WTC11 (cell line): Measurements from ENCODE around the gene CLOCK. TPM values are rescaled to one million over a fixed set of nuclear protein-coding genes. Genes with fewer than 3 reads are reported as not detected.

Source experiments
- ATAC-seq: fragments of 200-7000 bp; cut with Tn5 transposase; 2 replicates; pipeline ENCODE4 v1.10.0; 2021; ENCODE audit warnings: mild to moderate bottlenecking, moderate library complexity
- CTCF ChIA-PET: fragments of 300-600 bp; sonication (Branson Sonifier 250); formaldehyde crosslinking; loops from one replicate; lab custom pipeline; 2021; ENCODE audit warnings: antibody characterized with exemption; lab: Charles Lee
- POLR2A ChIA-PET: fragments of 350-600 bp; sonication (Branson Sonifier 250); formaldehyde crosslinking; loops from one replicate; lab custom pipeline; 2021; ENCODE audit warnings: antibody characterized with exemption; lab: Charles Lee
- DNase-seq: peaks from one replicate; pipeline ENCODE4 v3.0.0; 2021; ENCODE audit warnings: low spot score
- H3K27ac Mint-ChIP-seq: 2 replicates; pipeline ENCODE4 v1.8.0; 2021; ENCODE audit warnings: mixed read lengths
- H3K27me3 Mint-ChIP-seq: 2 replicates; pipeline ENCODE4 v1.8.0; 2021; ENCODE audit warnings: low read depth, mild to moderate bottlenecking, moderate library complexity, mixed read lengths
- H3K36me3 Mint-ChIP-seq: 2 replicates; pipeline ENCODE4 v1.8.0; 2021; ENCODE audit warnings: mixed read lengths
- H3K4me1 Mint-ChIP-seq: 2 replicates; pipeline ENCODE4 v1.8.0; 2022; ENCODE audit warnings: mixed read lengths
- H3K4me3 Mint-ChIP-seq: 2 replicates; pipeline ENCODE4 v1.8.0; 2021; ENCODE audit warnings: mild to moderate bottlenecking, moderate library complexity, mixed read lengths
- H3K9me3 Mint-ChIP-seq: 2 replicates; pipeline ENCODE4 v1.8.0; 2021; ENCODE audit warnings: mixed read lengths
- CBFB ChIP-seq: sonication (generic); formaldehyde crosslinking; IDR thresholded peaks from 2 replicates; pipeline ENCODE4 v1.8.1; 2022; ENCODE audit warnings: mild to moderate bottlenecking, low read depth, missing genetic modification reagents
- MYBL2 ChIP-seq: sonication (generic); formaldehyde crosslinking; IDR thresholded peaks from 2 replicates; pipeline ENCODE4 v1.8.1; 2023; ENCODE audit warnings: mild to moderate bottlenecking, moderate library complexity, missing genetic modification reagents
- NFATC4 ChIP-seq: fragments of 250-450 bp; sonication (Bioruptor Pico); IDR thresholded peaks from 2 replicates; pipeline ENCODE4 v1.9.0; 2021; ENCODE audit warnings: mild to moderate bottlenecking
- SMAD3 ChIP-seq: sonication (generic); formaldehyde crosslinking; IDR thresholded peaks from 2 replicates; pipeline ENCODE4 v1.8.0; 2022; ENCODE audit warnings: missing genetic modification reagents, mild to moderate bottlenecking, borderline replicate concordance
- TP53 ChIP-seq: sonication (generic); formaldehyde crosslinking; IDR thresholded peaks from 2 replicates; pipeline ENCODE4 v1.8.1; 2023; ENCODE audit warnings: mild to moderate bottlenecking, missing genetic modification reagents
- total RNA-seq: library from RNA; stranded (reverse); gene quantifications from 3 replicates; pipeline ENCODE4 v1.2.3, GENCODE V29; 2021
- TF ChIP-seq, protein P1 (sequence below): sonication (generic); formaldehyde crosslinking; IDR thresholded peaks from 2 replicates; pipeline ENCODE4 v1.8.0; 2022; ENCODE audit warnings: mild to moderate bottlenecking, missing genetic modification reagents
- TF ChIP-seq, protein P2 (sequence below): sonication (generic); formaldehyde crosslinking; IDR thresholded peaks from 2 replicates; pipeline ENCODE4 v1.8.1; 2022; ENCODE audit warnings: low read depth, missing genetic modification reagents, borderline replicate concordance
- TF ChIP-seq, protein P3 (sequence below): sonication (generic); formaldehyde crosslinking; IDR thresholded peaks from 2 replicates; pipeline ENCODE4 v1.8.1; 2023; ENCODE audit warnings: mild to moderate bottlenecking, missing genetic modification reagents
- TF ChIP-seq, protein P4 (sequence below): fragments of 250-450 bp; sonication (Bioruptor Pico); conservative IDR thresholded peaks from 2 replicates; pipeline ENCODE4 v1.9.0; 2021; ENCODE audit warnings: mild to moderate bottlenecking
- TF ChIP-seq, protein P5 (sequence below): fragments of 250-450 bp; sonication (Bioruptor Pico); IDR thresholded peaks from 2 replicates; pipeline ENCODE4 v1.9.0; 2021; ENCODE audit warnings: mild to moderate bottlenecking, borderline replicate concordance
- TF ChIP-seq, protein P6 (sequence below): sonication (generic); formaldehyde crosslinking; IDR thresholded peaks from 2 replicates; pipeline ENCODE4 v1.8.0; 2023; ENCODE audit warnings: missing genetic modification reagents
- TF ChIP-seq, protein P7 (sequence below): sonication (generic); formaldehyde crosslinking; IDR thresholded peaks from 2 replicates; pipeline ENCODE4 v1.8.1; 2023; ENCODE audit warnings: mild to moderate bottlenecking, missing genetic modification reagents, moderate library complexity

The CLOCK gene
- total RNA-seq, 1 experiment from 2014 or later, result 18.6 TPM

DNA sequence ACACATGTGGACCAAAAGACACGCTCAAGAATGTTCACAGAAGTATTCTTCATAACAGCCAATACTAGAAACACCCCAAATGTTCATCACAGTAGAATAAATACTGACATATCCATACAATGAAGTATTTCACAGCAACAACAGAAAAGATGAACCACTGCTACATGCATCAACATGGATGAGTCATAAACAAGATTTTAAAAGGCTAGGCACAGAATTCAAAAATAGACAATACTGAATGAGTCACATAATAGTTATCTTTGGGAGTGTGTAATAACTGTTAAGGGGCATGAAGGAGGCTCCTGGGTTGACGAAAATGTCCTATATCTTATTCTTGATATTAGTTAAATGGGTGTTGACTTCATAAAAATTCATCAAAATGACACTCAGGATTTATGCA lies 43.5 kb downstream of the CLOCK start (continued):
- no peak for TF ChIP-seq NFATC4 (CRISPR knock-in tag)
- TF ChIP-seq, protein P1, sequence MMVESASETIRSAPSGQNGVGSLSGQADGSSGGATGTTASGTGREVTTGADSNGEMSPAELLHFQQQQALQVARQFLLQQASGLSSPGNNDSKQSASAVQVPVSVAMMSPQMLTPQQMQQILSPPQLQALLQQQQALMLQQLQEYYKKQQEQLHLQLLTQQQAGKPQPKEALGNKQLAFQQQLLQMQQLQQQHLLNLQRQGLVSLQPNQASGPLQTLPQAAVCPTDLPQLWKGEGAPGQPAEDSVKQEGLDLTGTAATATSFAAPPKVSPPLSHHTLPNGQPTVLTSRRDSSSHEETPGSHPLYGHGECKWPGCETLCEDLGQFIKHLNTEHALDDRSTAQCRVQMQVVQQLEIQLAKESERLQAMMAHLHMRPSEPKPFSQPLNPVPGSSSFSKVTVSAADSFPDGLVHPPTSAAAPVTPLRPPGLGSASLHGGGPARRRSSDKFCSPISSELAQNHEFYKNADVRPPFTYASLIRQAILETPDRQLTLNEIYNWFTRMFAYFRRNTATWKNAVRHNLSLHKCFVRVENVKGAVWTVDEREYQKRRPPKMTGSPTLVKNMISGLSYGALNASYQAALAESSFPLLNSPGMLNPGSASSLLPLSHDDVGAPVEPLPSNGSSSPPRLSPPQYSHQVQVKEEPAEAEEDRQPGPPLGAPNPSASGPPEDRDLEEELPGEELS, result no peak
- TF ChIP-seq TP53, result no peak
- TF ChIP-seq, protein P2, sequence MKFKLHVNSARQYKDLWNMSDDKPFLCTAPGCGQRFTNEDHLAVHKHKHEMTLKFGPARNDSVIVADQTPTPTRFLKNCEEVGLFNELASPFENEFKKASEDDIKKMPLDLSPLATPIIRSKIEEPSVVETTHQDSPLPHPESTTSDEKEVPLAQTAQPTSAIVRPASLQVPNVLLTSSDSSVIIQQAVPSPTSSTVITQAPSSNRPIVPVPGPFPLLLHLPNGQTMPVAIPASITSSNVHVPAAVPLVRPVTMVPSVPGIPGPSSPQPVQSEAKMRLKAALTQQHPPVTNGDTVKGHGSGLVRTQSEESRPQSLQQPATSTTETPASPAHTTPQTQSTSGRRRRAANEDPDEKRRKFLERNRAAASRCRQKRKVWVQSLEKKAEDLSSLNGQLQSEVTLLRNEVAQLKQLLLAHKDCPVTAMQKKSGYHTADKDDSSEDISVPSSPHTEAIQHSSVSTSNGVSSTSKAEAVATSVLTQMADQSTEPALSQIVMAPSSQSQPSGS, result no peak
- TF ChIP-seq, protein P3, sequence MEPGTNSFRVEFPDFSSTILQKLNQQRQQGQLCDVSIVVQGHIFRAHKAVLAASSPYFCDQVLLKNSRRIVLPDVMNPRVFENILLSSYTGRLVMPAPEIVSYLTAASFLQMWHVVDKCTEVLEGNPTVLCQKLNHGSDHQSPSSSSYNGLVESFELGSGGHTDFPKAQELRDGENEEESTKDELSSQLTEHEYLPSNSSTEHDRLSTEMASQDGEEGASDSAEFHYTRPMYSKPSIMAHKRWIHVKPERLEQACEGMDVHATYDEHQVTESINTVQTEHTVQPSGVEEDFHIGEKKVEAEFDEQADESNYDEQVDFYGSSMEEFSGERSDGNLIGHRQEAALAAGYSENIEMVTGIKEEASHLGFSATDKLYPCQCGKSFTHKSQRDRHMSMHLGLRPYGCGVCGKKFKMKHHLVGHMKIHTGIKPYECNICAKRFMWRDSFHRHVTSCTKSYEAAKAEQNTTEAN (CRISPR knock-in tag), result no peak
- TF ChIP-seq, protein P4, sequence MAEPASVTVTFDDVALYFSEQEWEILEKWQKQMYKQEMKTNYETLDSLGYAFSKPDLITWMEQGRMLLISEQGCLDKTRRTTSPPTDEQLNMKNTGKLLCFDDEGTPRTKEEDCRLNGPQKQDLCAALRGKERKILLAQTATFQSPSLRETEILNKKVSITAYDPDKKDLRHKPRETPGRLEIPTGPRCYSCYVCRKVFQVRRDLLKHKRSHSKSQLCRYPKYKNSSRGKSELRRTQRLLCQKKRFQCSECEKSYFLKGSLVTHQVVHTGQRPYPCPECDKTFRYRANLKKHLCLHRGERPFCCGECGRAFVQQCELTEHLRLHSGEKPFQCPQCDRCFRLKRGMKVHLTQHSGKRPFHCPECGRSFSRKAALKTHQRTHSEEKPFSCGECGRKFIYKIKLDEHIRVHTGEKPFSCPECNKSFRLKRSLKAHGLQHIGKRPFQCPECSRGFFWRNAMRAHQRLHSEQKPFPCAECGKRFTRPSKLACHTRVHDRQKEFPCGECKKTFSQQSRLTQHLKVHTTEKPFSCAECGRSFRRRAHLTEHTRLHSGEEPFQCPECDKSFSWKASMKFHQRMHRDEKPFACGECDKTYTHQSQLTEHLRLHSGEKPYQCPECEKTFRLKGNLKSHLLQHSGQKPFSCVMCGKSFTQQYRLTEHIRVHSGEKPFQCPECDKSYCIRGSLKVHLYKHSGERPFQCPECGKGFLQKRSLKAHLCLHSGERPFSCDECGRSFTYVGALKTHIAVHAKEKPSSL (CRISPR knock-in tag), result no peak
- no peak for TF ChIP-seq CBFB (CRISPR knock-in tag)
- no peak for TF ChIP-seq SMAD3 (CRISPR knock-in tag)

DNA sequence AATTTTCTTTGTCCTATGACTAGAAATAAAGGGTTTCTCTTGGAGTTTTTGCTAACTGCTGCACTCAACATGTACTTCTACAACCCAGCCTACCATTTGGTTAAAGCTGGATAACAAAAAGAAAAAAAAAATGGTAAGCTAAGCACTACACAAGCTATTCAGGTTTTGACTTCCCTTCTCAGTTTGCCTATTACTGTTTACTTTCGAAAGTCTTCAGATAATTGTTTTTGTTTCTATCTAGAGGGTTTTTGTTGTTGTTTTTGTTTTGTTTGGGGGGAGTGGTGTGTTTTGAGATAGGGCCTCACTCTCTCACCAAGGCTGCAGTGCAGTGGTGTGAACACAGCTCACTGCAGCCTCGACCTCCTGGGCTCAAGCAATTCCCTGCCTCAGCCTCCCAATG lies 46.6 kb downstream of the CLOCK start:
- H3K27me3 Mint-ChIP-seq, result no peaks in the 10 kb centered on the region
- H3K27ac Mint-ChIP-seq, result no peak overlapping the region
- CTCF ChIA-PET, result no interaction called here
- ATAC-seq (no peak), DNase-seq (no peak)
- no peak overlapping the region for H3K4me3 Mint-ChIP-seq
- H3K36me3 Mint-ChIP-seq, result peaks cover 7% of the 10 kb centered on the region
- peaks cover 9% of the 10 kb centered on the region for H3K4me1 Mint-ChIP-seq
- POLR2A ChIA-PET, result no interaction called here
- H3K9me3 Mint-ChIP-seq, result peaks cover 6% of the 10 kb centered on the region
- no peak for TF ChIP-seq MYBL2 (CRISPR knock-in tag)
- TF ChIP-seq, protein P5, sequence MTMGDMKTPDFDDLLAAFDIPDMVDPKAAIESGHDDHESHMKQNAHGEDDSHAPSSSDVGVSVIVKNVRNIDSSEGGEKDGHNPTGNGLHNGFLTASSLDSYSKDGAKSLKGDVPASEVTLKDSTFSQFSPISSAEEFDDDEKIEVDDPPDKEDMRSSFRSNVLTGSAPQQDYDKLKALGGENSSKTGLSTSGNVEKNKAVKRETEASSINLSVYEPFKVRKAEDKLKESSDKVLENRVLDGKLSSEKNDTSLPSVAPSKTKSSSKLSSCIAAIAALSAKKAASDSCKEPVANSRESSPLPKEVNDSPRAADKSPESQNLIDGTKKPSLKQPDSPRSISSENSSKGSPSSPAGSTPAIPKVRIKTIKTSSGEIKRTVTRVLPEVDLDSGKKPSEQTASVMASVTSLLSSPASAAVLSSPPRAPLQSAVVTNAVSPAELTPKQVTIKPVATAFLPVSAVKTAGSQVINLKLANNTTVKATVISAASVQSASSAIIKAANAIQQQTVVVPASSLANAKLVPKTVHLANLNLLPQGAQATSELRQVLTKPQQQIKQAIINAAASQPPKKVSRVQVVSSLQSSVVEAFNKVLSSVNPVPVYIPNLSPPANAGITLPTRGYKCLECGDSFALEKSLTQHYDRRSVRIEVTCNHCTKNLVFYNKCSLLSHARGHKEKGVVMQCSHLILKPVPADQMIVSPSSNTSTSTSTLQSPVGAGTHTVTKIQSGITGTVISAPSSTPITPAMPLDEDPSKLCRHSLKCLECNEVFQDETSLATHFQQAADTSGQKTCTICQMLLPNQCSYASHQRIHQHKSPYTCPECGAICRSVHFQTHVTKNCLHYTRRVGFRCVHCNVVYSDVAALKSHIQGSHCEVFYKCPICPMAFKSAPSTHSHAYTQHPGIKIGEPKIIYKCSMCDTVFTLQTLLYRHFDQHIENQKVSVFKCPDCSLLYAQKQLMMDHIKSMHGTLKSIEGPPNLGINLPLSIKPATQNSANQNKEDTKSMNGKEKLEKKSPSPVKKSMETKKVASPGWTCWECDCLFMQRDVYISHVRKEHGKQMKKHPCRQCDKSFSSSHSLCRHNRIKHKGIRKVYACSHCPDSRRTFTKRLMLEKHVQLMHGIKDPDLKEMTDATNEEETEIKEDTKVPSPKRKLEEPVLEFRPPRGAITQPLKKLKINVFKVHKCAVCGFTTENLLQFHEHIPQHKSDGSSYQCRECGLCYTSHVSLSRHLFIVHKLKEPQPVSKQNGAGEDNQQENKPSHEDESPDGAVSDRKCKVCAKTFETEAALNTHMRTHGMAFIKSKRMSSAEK, result no peak
- TF ChIP-seq, protein P6, sequence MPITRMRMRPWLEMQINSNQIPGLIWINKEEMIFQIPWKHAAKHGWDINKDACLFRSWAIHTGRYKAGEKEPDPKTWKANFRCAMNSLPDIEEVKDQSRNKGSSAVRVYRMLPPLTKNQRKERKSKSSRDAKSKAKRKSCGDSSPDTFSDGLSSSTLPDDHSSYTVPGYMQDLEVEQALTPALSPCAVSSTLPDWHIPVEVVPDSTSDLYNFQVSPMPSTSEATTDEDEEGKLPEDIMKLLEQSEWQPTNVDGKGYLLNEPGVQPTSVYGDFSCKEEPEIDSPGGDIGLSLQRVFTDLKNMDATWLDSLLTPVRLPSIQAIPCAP (CRISPR knock-in tag), result no peak
- TF ChIP-seq, protein P7, sequence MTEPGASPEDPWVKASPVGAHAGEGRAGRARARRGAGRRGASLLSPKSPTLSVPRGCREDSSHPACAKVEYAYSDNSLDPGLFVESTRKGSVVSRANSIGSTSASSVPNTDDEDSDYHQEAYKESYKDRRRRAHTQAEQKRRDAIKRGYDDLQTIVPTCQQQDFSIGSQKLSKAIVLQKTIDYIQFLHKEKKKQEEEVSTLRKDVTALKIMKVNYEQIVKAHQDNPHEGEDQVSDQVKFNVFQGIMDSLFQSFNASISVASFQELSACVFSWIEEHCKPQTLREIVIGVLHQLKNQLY, result no peak
